RWPE2 (cell line): ENCODE data around the gene VAC14.

ENCODE experiments used
- ATAC-seq: fragments of 200-7000 bp; cut with Tn5 transposase; 3 replicates; pipeline ENCODE4 v1.9.1; 2021; ENCODE audit warnings: low read depth
- DNase-seq: peaks from one replicate; pipeline ENCODE4 v3.0.0-alpha.2; 2020; ENCODE audit warnings: low spot score
- H3K27ac ChIP-seq: fragments of 450-650 bp; 2 replicates; pipeline ENCODE4 v1.5.1; 2017; ENCODE audit warnings: mild to moderate bottlenecking; ENCODE audit not compliant: poor library complexity, severe bottlenecking
- H3K27me3 ChIP-seq: fragments of 250-450 bp; sonication (Bioruptor Pico); 2 replicates; pipeline ENCODE4 v1.5.1; 2021; ENCODE audit warnings: mild to moderate bottlenecking, moderate library complexity; ENCODE audit not compliant: insufficient read depth, poor library complexity, severe bottlenecking
- H3K36me3 ChIP-seq: fragments of 250-450 bp; sonication (Bioruptor Pico); 2 replicates; pipeline ENCODE4 v1.5.1; 2020; ENCODE audit warnings: low read depth, mild to moderate bottlenecking, moderate library complexity
- H3K4me1 ChIP-seq: fragments of 250-450 bp; sonication (Bioruptor Pico); 2 replicates; pipeline ENCODE4 v1.5.1; 2021; ENCODE audit warnings: mild to moderate bottlenecking, moderate library complexity; ENCODE audit not compliant: insufficient read depth, poor library complexity, severe bottlenecking
- H3K4me3 ChIP-seq: fragments of 250-450 bp; sonication (Bioruptor Pico); 2 replicates; pipeline ENCODE4 v1.5.1; 2021; ENCODE audit warnings: mild to moderate bottlenecking, moderate library complexity; ENCODE audit not compliant: severe bottlenecking
- H3K9me3 ChIP-seq: fragments of 250-450 bp; sonication (Bioruptor Pico); 2 replicates; pipeline ENCODE4 v1.5.1; 2021; ENCODE audit warnings: mild to moderate bottlenecking, moderate library complexity; ENCODE audit not compliant: severe bottlenecking
- CTCF ChIP-seq: fragments of 450-650 bp; IDR thresholded peaks from one replicate; pipeline ENCODE4 v1.5.1; 2017; ENCODE audit warnings: mild to moderate bottlenecking, moderate library complexity; ENCODE audit not compliant: poor library complexity, severe bottlenecking

The VAC14 gene

GRCh38 chr16:70701036-70701435 is 99.9 kb downstream of the VAC14 start:
- Histone ChIP-seq H3K36me3 (no peaks in the 10 kb centered on the region), H3K27ac (peak overlapping the region; percentile 92), H3K27me3 (no peaks in the 10 kb centered on the region), H3K4me1 (peaks cover 56% of the 10 kb centered on the region), H3K4me3 (no peak overlapping the region), H3K9me3 (no peaks in the 10 kb centered on the region)
- ATAC-seq: no peak
- DNase-seq: no peak
- no peak for TF ChIP-seq CTCF

GRCh38 chr16:70700101-70701020 is 100.6 kb downstream of the VAC14 start:
- Histone ChIP-seq H3K4me3 (no peak overlapping the region), H3K4me1 (peaks cover 62% of the 10 kb centered on the region), H3K27me3 (no peaks in the 10 kb centered on the region), H3K36me3 (no peaks in the 10 kb centered on the region), H3K9me3 (no peaks in the 10 kb centered on the region), H3K27ac (peak overlapping the region; percentile 92)
- ATAC-seq (peak; percentile 66), DNase-seq (no peak)
- no peak for TF ChIP-seq CTCF

- H3K27me3 ChIP-seq: no peaks in the 10 kb centered on the region
- ATAC-seq (no peak), DNase-seq (no peak)
- H3K27ac ChIP-seq: peak overlapping the region; percentile 92
- peaks cover 67% of the 10 kb centered on the region for H3K4me1 ChIP-seq
- no peak overlapping the region for H3K4me3 ChIP-seq
- no peaks in the 10 kb centered on the region for H3K36me3 ChIP-seq
- no peaks in the 10 kb centered on the region for H3K9me3 ChIP-seq
- TF ChIP-seq CTCF: no peak
Observed at GRCh38 chr16:70699696-70700095, 101.3 kb downstream of the VAC14 start.

- no peaks in the 10 kb centered on the region for H3K36me3 ChIP-seq
- no peak for TF ChIP-seq CTCF
Observed at GRCh38 chr16:70698901-70699300, 102.1 kb downstream of the VAC14 start.

More at GRCh38 chr16:70698901-70699300, 102.1 kb downstream of the VAC14 start:
- no peak overlapping the region for H3K4me3 ChIP-seq
- H3K9me3 ChIP-seq: no peaks in the 10 kb centered on the region
- peak overlapping the region; percentile 92 for H3K27ac ChIP-seq
- DNase-seq: no peak
- peaks cover 75% of the 10 kb centered on the region for H3K4me1 ChIP-seq
- no peak for ATAC-seq
- no peaks in the 10 kb centered on the region for H3K27me3 ChIP-seq
